Heart left ventricle (tissue), 16 donors: ENCODE results near the gene ANKRD13C. TPM values are rescaled to one million over a fixed set of nuclear protein-coding genes. Genes with fewer than 3 reads are reported as not detected.

Experiments used
- ATAC-seq, 4 donors: fragments of 200-7000 bp; cut with Tn5 transposase; one replicate each; pipeline ENCODE4 v1.9.1; 2020 to 2022; ENCODE audit warnings: moderate library complexity in 4 of 4, mild to moderate bottlenecking in 3 of 4, moderate number of reproducible peaks in 1 of 4
- DNase-seq, 5 donors: peaks; one replicate each; pipeline ENCODE4 v3.0.0-alpha.2; 2020
- H3K27ac ChIP-seq, 12 donors: fragments of 200-600 bp; sonication (generic) in 4 of 12; one replicate each; pipeline versions ENCODE4 v1.5.0 to v1.8.0; 2016 to 2022; ENCODE audit warnings: mild to moderate bottlenecking in 2 of 12
- H3K27me3 ChIP-seq, 9 donors: fragments of 200-600 bp; sonication (generic) in 2 of 9; one replicate each; pipeline versions ENCODE4 v1.5.1 to v1.8.0; 2016 to 2022; ENCODE audit warnings: mild to moderate bottlenecking in 3 of 9
- H3K36me3 ChIP-seq, 9 donors: fragments of 200-600 bp; sonication (generic) in 2 of 9; one replicate each; pipeline versions ENCODE4 v1.5.0 to v1.8.0; 2018 to 2022; ENCODE audit warnings: mild to moderate bottlenecking in 2 of 9
- H3K4me1 ChIP-seq, 12 donors: fragments of 200-600 bp; sonication (generic) in 4 of 12; one replicate each; pipeline versions ENCODE4 v1.5.0 to v1.8.0; 2016 to 2022; ENCODE audit warnings: mild to moderate bottlenecking in 3 of 12
- H3K4me3 ChIP-seq, 12 donors: fragments of 200-600 bp; sonication (generic) in 4 of 12; one replicate each; pipeline versions ENCODE4 v1.5.0 to v1.8.0; 2017 to 2022; ENCODE audit warnings: mild to moderate bottlenecking in 9 of 12, moderate library complexity in 4 of 12
- H3K9me3 ChIP-seq, 12 donors: fragments of 200-600 bp; sonication (generic) in 4 of 12; one replicate each; pipeline versions ENCODE4 v1.5.0 to v1.8.0; 2016 to 2022; ENCODE audit warnings: mild to moderate bottlenecking in 1 of 12
- CTCF ChIP-seq, 12 donors: fragments of 200-600 bp; sonication (generic) in 4 of 12; IDR thresholded peaks; one replicate each; pipeline versions ENCODE4 v1.5.0 to v1.8.0; 2018 to 2022; ENCODE audit warnings: antibody characterized with exemption in 12 of 12, mild to moderate bottlenecking in 5 of 12
- POLR2A ChIP-seq, 2 donors: fragments of 450-650 bp; IDR thresholded peaks; one replicate each; pipeline ENCODE4 v1.6.1; 2017; ENCODE audit warnings: antibody characterized with exemption in 2 of 2, mild to moderate bottlenecking in 2 of 2, moderate library complexity in 2 of 2
- whole genome bisulfite sequencing, 4 donors: extraction: QIAGEN DNeasy Blood & Tissue Kit in 2 of 4; methylation state at CpG; one replicate each; pipeline versions ENCODE4 v1.1.5 to v1.1.7; 2013 to 2018; 5-methylcytosine and 5-hydroxymethylcytosine counted together
- intact Hi-C, 10 donors: fragments of 100-400 bp; cut with DNase I; formaldehyde crosslinking; loops; one replicate each; pipeline versions ENCODE4 v1.11.1 to v1.14.2; 2022
- polyA plus RNA-seq, 2 donors: library from polyadenylated mRNA; stranded (reverse); fragments of 200-250 nt; gene quantifications; one replicate each; pipeline ENCODE4 v1.2.3, GENCODE V29; 2013
- total RNA-seq, 9 donors: library from RNA; depleted of rRNA in 2 of 9; stranded (reverse); fragments of >200 nt in 2 of 9; fragmentation: NEBNext Ultra II Directional in 3 of 9; extraction: Animal tissue kit (Norgen Biotek cat#: 25700) in 3 of 9; gene quantifications; one replicate each; pipeline versions ENCODE4 v1.1.0 to v1.2.4, GENCODE V29; 2016 to 2023
- donor health status: ischemic (EF 13 %, LVEDD 7.1; RV severe dilation, severe dysfunction).
- donor health status: healthy with polysubstance abuse.
- donor health status: DM: no; HTN: yes; CAD: no.
- donor health status: DM: no; HTN: no; CAD: no.
- donor health status: ischemic (EF 25% LVEDD 6.9; RV normal size, moderate dysfunction).
- donor health status: ischemic (EF 25% LVEDD 5.7; RV mildly dilated, moderate dysfunction).
- donor health status: healthy.
- donor health status: DM: yes; HTN: yes; CAD: no.
- donor health status: ischemic (EF 35%, LVEDD 5.7; RV mildly dilated, moderate dysfunction).
- donor health status: nonischemic (EF 11% LVEDD 7.7; RV severe dilation, severe dysfunction).
- donor health status: DM: yes; HTN: yes; CAD: no.
- donor health status: PGD.
- donor health status: ischemic (EF 29% LVEDD 5.4; RV normal size, mild dysfunction).
- donor health status: nonischemic (EF 23%, LVEDD 6.1; RV moderate dilation, normal function).

The ANKRD13C gene
- total and polyA plus RNA-seq, 11 donors, result 4.0 to 14.8 (median 10.5) TPM

GRCh38 chr1:70221238-70222121, 133.0 kb downstream of the ANKRD13C start, which contains the start of gene SRSF11:
SRSF11 (plus strand) TSS chr1:70221380; CDS start chr1:70221637, 257 bp downstream.
- H3K9me3 ChIP-seq, result no peaks in the 10 kb centered on the region
- DNase-seq, result peak; percentile 96 to 98 (median 97)
- peak within 1 kb of the TSS; percentile 65 to 92 (median 83) for H3K4me3 ChIP-seq
- H3K4me1 ChIP-seq, result peaks cover 0 to 56% (median 45%) of the 10 kb centered on the region in 12 donors
- TF ChIP-seq CTCF (IDR thresholded peaks at IDR 0.05) (peak in 2 of 12 donors; percentile 14 to 38), POLR2A (IDR thresholded peaks at IDR 0.05) (peak in 1 of 2 donors; percentile 72)
- WGBS, 4 donors, result 0% methylated on average over 64 to 74 of the region's 74 CpGs
- intact Hi-C loops, result loop anchor here in 6 of 10 donors (1.0 to 10.0 kb wide), 6 partner anchors 16 to 193 kb away; partner anchors contain the start of genes ANKRD13C (in 5 of the 6), CTH (in 3 of the 6) and LRRC40 (in 3 of the 6)
- H3K27ac ChIP-seq, result peak within 1 kb of the TSS; percentile 78 to 98 (median 94)
- ATAC-seq, result peak; percentile 98 to 100 (median 100)
- peaks cover 0 to 45% (median 35%) of the 10 kb centered on the region in 9 donors for H3K36me3 ChIP-seq
- H3K27me3 ChIP-seq, result no peaks in the 10 kb centered on the region

GRCh38 chr1:70220517-70221237, 133.8 kb downstream of the ANKRD13C start:
- peak overlapping the region; percentile 65 to 92 (median 83) for H3K4me3 ChIP-seq
- DNase-seq (no peak), ATAC-seq (no peak)
- H3K27me3 ChIP-seq, result no peaks in the 10 kb centered on the region
- no peaks in the 10 kb centered on the region for H3K9me3 ChIP-seq
- intact Hi-C loops, result loop anchor here in 6 of 10 donors (1.0 to 10.0 kb wide), 5 partner anchors 15 to 194 kb away; partner anchors contain the start of genes ANKRD13C (in 5 of the 6), CTH (in 3 of the 6) and LRRC40 (in 2 of the 6)
- peaks cover 0 to 46% (median 37%) of the 10 kb centered on the region in 9 donors for H3K36me3 ChIP-seq
- no peak for TF ChIP-seq CTCF (IDR thresholded peaks at IDR 0.05)
- no peak for TF ChIP-seq POLR2A (IDR thresholded peaks at IDR 0.05)
- 48 to 52% (median 50%) methylated on average over 17 of the region's 17 CpGs for WGBS, 4 donors
- H3K4me1 ChIP-seq, result peaks cover 0 to 51% (median 41%) of the 10 kb centered on the region in 12 donors
- peak overlapping the region; percentile 78 to 98 (median 94) for H3K27ac ChIP-seq

GRCh38 chr1:70220015-70220414, 134.5 kb downstream of the ANKRD13C start:
- peaks cover 0 to 50% (median 39%) of the 10 kb centered on the region in 12 donors for H3K4me1 ChIP-seq
- WGBS, 4 donors, result 61 to 67% (median 65%) methylated on average over 2 of the region's 2 CpGs
- H3K27ac ChIP-seq, result peak overlapping the region in 1 of 12 donors; percentile 94
- H3K9me3 ChIP-seq, result no peaks in the 10 kb centered on the region
- no peak overlapping the region for H3K4me3 ChIP-seq
- H3K27me3 ChIP-seq, result no peaks in the 10 kb centered on the region
- intact Hi-C loops, result loop anchor here in 6 of 10 donors (5.0 to 10.0 kb wide), 4 partner anchors 132 to 195 kb away; partner anchors contain the start of genes ANKRD13C (in 5 of the 6) and CTH (in 3 of the 6)
- ATAC-seq, result no peak
- H3K36me3 ChIP-seq, result peaks cover 0 to 46% (median 37%) of the 10 kb centered on the region in 9 donors
- TF ChIP-seq POLR2A (IDR thresholded peaks at IDR 0.05) (no peak), CTCF (IDR thresholded peaks at IDR 0.05) (no peak)
- no peak for DNase-seq
